ENCODE measurements around the gene MLF2.
"Not testable (repeated sequence)": the region's sequence is repeated elsewhere in the genome, so short reads cannot be mapped to it uniquely, and the experiment has no call there.

MLF2 gene

GRCh38 chr12:6716874-6717437 is 36.0 kb downstream of the MLF2 start:
- Histone ChIP-seq H3K4me3 (ENCODE audit: low read depth, low read length) (no peak overlapping the region), H3K27me3 (ENCODE audit: control insufficient read depth, insufficient read depth, low read length) (no peaks in the 10 kb centered on the region), H3K4me1 (no peaks in the 10 kb centered on the region), H2AFZ (no peak overlapping the region), H3K27ac (no peak overlapping the region), H3K4me2 (ENCODE audit: low read length) (no peak overlapping the region), H3K9me3 (ENCODE audit: control insufficient read depth, low read length) (no peaks in the 10 kb centered on the region), H3K36me3 (ENCODE audit: control insufficient read depth, insufficient read depth, low read length) (no peaks in the 10 kb centered on the region), H3K79me2 (no peaks in the 10 kb centered on the region), H3K9ac (no peak overlapping the region)
- no peak for TF ChIP-seq CTCF (IDR thresholded peaks at IDR 0.05)

GRCh38 chr12:6716031-6716873 is 36.7 kb downstream of the MLF2 start:
- H3K79me2 ChIP-seq; H3K4me2 ChIP-seq (ENCODE audit: low read length); H3K27me3 ChIP-seq (ENCODE audit: control insufficient read depth, insufficient read depth, low read length); H3K4me3 ChIP-seq (ENCODE audit: low read depth, low read length); H3K27ac ChIP-seq; H2AFZ ChIP-seq; H3K9me3 ChIP-seq (ENCODE audit: control insufficient read depth, low read length); H3K4me1 ChIP-seq; H3K9ac ChIP-seq; H3K36me3 ChIP-seq (ENCODE audit: control insufficient read depth, insufficient read depth, low read length): not testable (repeated sequence)

GRCh38 chr12:6708960-6709394 is 44.0 kb downstream of the MLF2 start:
- H3K27me3 ChIP-seq (ENCODE audit: control insufficient read depth, insufficient read depth, low read length), result no peaks in the 10 kb centered on the region
- no peak for TF ChIP-seq CTCF (IDR thresholded peaks at IDR 0.05)
- no peak overlapping the region for H2AFZ ChIP-seq
- no peaks in the 10 kb centered on the region for H3K79me2 ChIP-seq
- no peak overlapping the region for H3K4me2 ChIP-seq (ENCODE audit: low read length)
- no peak overlapping the region for H3K9ac ChIP-seq
- H3K4me3 ChIP-seq (ENCODE audit: low read depth, low read length), result no peak overlapping the region
- no peak overlapping the region for H3K27ac ChIP-seq
- no peaks in the 10 kb centered on the region for H3K4me1 ChIP-seq
- H3K9me3 ChIP-seq (ENCODE audit: control insufficient read depth, low read length), result no peaks in the 10 kb centered on the region
- H3K36me3 ChIP-seq (ENCODE audit: control insufficient read depth, insufficient read depth, low read length), result no peaks in the 10 kb centered on the region

GRCh38 chr12:6708351-6708750 is 44.6 kb downstream of the MLF2 start:
- not testable (repeated sequence) for H3K9me3 ChIP-seq (ENCODE audit: control insufficient read depth, low read length); H3K79me2 ChIP-seq; H3K9ac ChIP-seq; H3K4me3 ChIP-seq (ENCODE audit: low read depth, low read length); H3K4me2 ChIP-seq (ENCODE audit: low read length); H3K27me3 ChIP-seq (ENCODE audit: control insufficient read depth, insufficient read depth, low read length); H2AFZ ChIP-seq; H3K27ac ChIP-seq; H3K36me3 ChIP-seq (ENCODE audit: control insufficient read depth, insufficient read depth, low read length); H3K4me1 ChIP-seq

GRCh38 chr12:6703631-6704030 is 49.3 kb downstream of the MLF2 start:
- H3K79me2 ChIP-seq, result no peaks in the 10 kb centered on the region
- H3K9ac ChIP-seq, result no peak overlapping the region
- H3K4me1 ChIP-seq, result peaks cover 3% of the 10 kb centered on the region
- H3K27me3 ChIP-seq (ENCODE audit: control insufficient read depth, insufficient read depth, low read length), result no peaks in the 10 kb centered on the region
- H3K4me3 ChIP-seq (ENCODE audit: low read depth, low read length), result no peak overlapping the region
- no peak overlapping the region for H3K27ac ChIP-seq
- H2AFZ ChIP-seq, result no peak overlapping the region
- TF ChIP-seq CTCF (IDR thresholded peaks at IDR 0.05), result no peak
- no peaks in the 10 kb centered on the region for H3K9me3 ChIP-seq (ENCODE audit: control insufficient read depth, low read length)
- H3K36me3 ChIP-seq (ENCODE audit: control insufficient read depth, insufficient read depth, low read length), result no peaks in the 10 kb centered on the region
- no peak overlapping the region for H3K4me2 ChIP-seq (ENCODE audit: low read length)
